HG02852 (cell line): ENCODE results near the gene ATAD2B.

ENCODE experiments used
- ATAC-seq: cut with Tn5 transposase; IDR thresholded peaks from one replicate; pipeline ENCODE4 v1.9.1; 2021; ENCODE audit warnings: mild to moderate bottlenecking, moderate library complexity; ENCODE audit not compliant: unreplicated experiment

ATAD2B gene

GRCh38 chr2:23838996-23839395 is 87.9 kb downstream of the ATAD2B start:
- ATAC-seq, result no peak

- no peak for ATAC-seq
Measured at GRCh38 chr2:23838581-23838980, 88.3 kb downstream of the ATAD2B start.

- ATAC-seq, result no peak
Measured at GRCh38 chr2:23837871-23838270, 89.1 kb downstream of the ATAD2B start.

- no peak for ATAC-seq
Measured at GRCh38 chr2:23836971-23837565, 89.9 kb downstream of the ATAD2B start.

GRCh38 chr2:23836505-23836904 is 90.4 kb downstream of the ATAD2B start:
- ATAC-seq, result no peak

- no peak for ATAC-seq
Measured at GRCh38 chr2:23835988-23836387, 90.9 kb downstream of the ATAD2B start.

GRCh38 chr2:23835423-23835822 is 91.5 kb downstream of the ATAD2B start:
- no peak for ATAC-seq

- ATAC-seq, result no peak
Measured at GRCh38 chr2:23828986-23829385, 97.9 kb downstream of the ATAD2B start.

- no peak for ATAC-seq
Measured at GRCh38 chr2:23828256-23828980, 98.5 kb downstream of the ATAD2B start.

GRCh38 chr2:23827287-23827686 is 99.6 kb downstream of the ATAD2B start:
- no peak for ATAC-seq

GRCh38 chr2:23826771-23827170 is 100.2 kb downstream of the ATAD2B start:
- ATAC-seq, result no peak

- no peak for ATAC-seq
Measured at GRCh38 chr2:23826040-23826439, 100.9 kb downstream of the ATAD2B start.

GRCh38 chr2:23824777-23825212 is 102.1 kb downstream of the ATAD2B start:
- no peak for ATAC-seq

- ATAC-seq, result no peak
Measured at GRCh38 chr2:23823863-23824262, 103.1 kb downstream of the ATAD2B start.

- ATAC-seq, result no peak
Measured at GRCh38 chr2:23814963-23815362, 112.0 kb downstream of the ATAD2B start.

- ATAC-seq, result no peak
Measured at GRCh38 chr2:23813438-23813837, 113.5 kb downstream of the ATAD2B start.

GRCh38 chr2:23809150-23809549 is 117.8 kb downstream of the ATAD2B start:
- ATAC-seq, result no peak

GRCh38 chr2:23806665-23807249 is 120.2 kb downstream of the ATAD2B start:
- ATAC-seq, result no peak

GRCh38 chr2:23806201-23806600 is 120.7 kb downstream of the ATAD2B start:
- ATAC-seq, result no peak

- no peak for ATAC-seq
Measured at GRCh38 chr2:23803965-23804542, 122.9 kb downstream of the ATAD2B start.

- no peak for ATAC-seq
Measured at GRCh38 chr2:23803264-23803964, 123.5 kb downstream of the ATAD2B start.
